DMS 273 treated with DMSO at 0.1 percent for 48 hours (cell line): ENCODE measurements around the gene EYS.
"Not testable (repeated sequence)": the region's sequence is repeated elsewhere in the genome, so short reads cannot be mapped to it uniquely, and the experiment has no call there.

ENCODE experiments used
- DNase-seq: peaks from one replicate; lab custom pipeline; 2025; lab: John Stamatoyannopoulos, UW

The EYS gene

GRCh38 chr6:65633501-65633900, 73.5 kb downstream of the EYS start:
- no peak for DNase-seq

GRCh38 chr6:65631711-65632110, 75.3 kb downstream of the EYS start:
- DNase-seq = no peak

- not testable (repeated sequence) for DNase-seq
Measured at GRCh38 chr6:65627434-65627999, 79.5 kb downstream of the EYS start.

GRCh38 chr6:65627015-65627414, 80.0 kb downstream of the EYS start:
- no peak for DNase-seq

- DNase-seq = no peak
Measured at GRCh38 chr6:65623566-65623965, 83.5 kb downstream of the EYS start.

GRCh38 chr6:65610746-65611145, 96.3 kb downstream of the EYS start:
- DNase-seq = no peak

GRCh38 chr6:65595540-65595939, 111.5 kb downstream of the EYS start:
- DNase-seq = no peak

- DNase-seq = no peak
Measured at GRCh38 chr6:65570340-65570739, 136.7 kb downstream of the EYS start.

GRCh38 chr6:65569505-65569904, 137.5 kb downstream of the EYS start:
- no peak for DNase-seq

GRCh38 chr6:65569056-65569455, 138.0 kb downstream of the EYS start:
- not testable (repeated sequence) for DNase-seq

GRCh38 chr6:65566117-65566516, 140.9 kb downstream of the EYS start:
- DNase-seq = no peak

GRCh38 chr6:65558071-65558470, 149.0 kb downstream of the EYS start:
- no peak for DNase-seq

GRCh38 chr6:65557224-65557623, 149.8 kb downstream of the EYS start:
- no peak for DNase-seq

GRCh38 chr6:65546894-65547293, 160.1 kb downstream of the EYS start:
- no peak for DNase-seq

GRCh38 chr6:65545920-65546319, 161.1 kb downstream of the EYS start:
- DNase-seq = no peak

GRCh38 chr6:65538644-65539043, 168.4 kb downstream of the EYS start:
- DNase-seq = no peak

GRCh38 chr6:65537600-65537999, 169.4 kb downstream of the EYS start:
- no peak for DNase-seq

- DNase-seq = no peak
Measured at GRCh38 chr6:65531533-65531932, 175.5 kb downstream of the EYS start.

GRCh38 chr6:65524232-65524631, 182.8 kb downstream of the EYS start:
- DNase-seq = peak; percentile 60

- DNase-seq = peak; percentile 21
Measured at GRCh38 chr6:65505736-65506135, 201.3 kb downstream of the EYS start.

- no peak for DNase-seq
Measured at GRCh38 chr6:65501045-65501444, 206.0 kb downstream of the EYS start.

GRCh38 chr6:65483652-65484051, 223.4 kb downstream of the EYS start:
- DNase-seq = not testable (repeated sequence)

GRCh38 chr6:65469650-65470049, 237.4 kb downstream of the EYS start:
- DNase-seq = no peak

GRCh38 chr6:65468307-65468706, 238.7 kb downstream of the EYS start:
- no peak for DNase-seq

- DNase-seq = no peak
Measured at GRCh38 chr6:65461121-65461520, 245.9 kb downstream of the EYS start.
